Astrocyte of the cerebellum (primary cell): ENCODE data around the gene CEP135.

Experiments used
- DNase-seq: peaks from one replicate; pipeline ENCODE4 v3.0.0-alpha.2; 2011; ENCODE audit warnings: low read depth
- H3K4me3 ChIP-seq: 2 replicates; pipeline ENCODE4 v1.5.1; 2011; ENCODE audit warnings: mild to moderate bottlenecking, low read depth, low read length, moderate library complexity
- CTCF ChIP-seq: IDR thresholded peaks from 2 replicates; pipeline ENCODE4 v1.5.1; 2012; ENCODE audit warnings: low read length, low read depth, moderate library complexity, mild to moderate bottlenecking; ENCODE audit errors: missing control alignments
- in situ Hi-C: cut with HindIII; loops from 2 replicates; pipeline ENCODE4 v1.10.0; 2017; ENCODE audit warnings: low sequenced_read_pairs

The CEP135 gene

DNA sequence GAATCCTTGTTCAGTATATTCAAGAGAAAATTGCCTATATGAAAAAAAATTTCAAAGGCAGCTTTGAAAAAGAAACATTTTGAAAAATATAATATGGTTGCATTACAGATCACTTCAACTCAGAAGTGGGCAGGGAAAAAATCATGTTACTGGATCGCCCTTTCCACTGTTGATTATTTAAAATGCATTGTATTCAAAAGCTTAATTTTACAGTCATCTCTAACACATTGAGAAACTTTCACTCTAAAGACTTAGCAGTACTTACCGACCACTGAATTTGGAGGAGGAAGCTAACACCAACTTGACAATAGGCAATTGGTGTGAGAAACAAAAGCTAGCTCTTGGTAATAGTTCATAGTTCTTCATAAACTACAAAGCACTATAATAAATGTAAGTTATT, 101.9 kb downstream of the CEP135 start:
- TF ChIP-seq CTCF = no peak
- DNase-seq = no peak
- in situ Hi-C loops = no loop called here
- no peak overlapping the region for H3K4me3 ChIP-seq

DNA sequence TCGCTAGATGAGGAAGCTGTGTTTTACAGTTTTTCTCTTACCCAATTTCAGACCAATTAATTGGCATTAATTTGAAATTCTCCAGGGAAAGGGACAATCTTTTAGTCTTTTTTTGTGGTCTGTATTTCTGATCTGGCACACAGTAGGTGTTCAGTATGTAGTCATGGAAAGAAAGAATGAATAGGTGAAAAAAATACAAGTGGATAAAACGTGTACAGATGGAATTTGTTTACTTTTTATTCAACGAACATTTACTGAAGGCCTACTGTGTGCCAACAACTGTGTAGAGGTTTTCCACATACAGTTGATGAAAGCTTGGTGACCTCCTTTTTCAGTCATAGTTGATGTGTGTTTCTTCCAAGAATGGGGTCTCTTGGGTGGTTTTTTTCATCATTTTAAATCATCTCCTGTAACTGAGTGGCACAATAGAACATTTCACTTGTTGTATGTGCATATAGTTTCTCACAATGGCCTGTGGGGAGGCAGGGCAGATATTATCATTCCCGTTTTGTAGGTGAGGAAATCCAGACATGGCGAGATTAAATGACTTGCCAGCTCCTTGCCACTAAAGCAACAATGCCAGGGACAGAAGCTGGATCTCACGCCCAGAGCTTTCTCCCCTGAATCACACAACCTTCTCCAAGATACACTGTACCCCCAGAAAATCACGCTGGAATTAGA, 102.4 kb downstream of the CEP135 start:
- in situ Hi-C loops = no loop called here
- TF ChIP-seq CTCF = no peak
- no peak overlapping the region for H3K4me3 ChIP-seq
- DNase-seq = no peak

DNA sequence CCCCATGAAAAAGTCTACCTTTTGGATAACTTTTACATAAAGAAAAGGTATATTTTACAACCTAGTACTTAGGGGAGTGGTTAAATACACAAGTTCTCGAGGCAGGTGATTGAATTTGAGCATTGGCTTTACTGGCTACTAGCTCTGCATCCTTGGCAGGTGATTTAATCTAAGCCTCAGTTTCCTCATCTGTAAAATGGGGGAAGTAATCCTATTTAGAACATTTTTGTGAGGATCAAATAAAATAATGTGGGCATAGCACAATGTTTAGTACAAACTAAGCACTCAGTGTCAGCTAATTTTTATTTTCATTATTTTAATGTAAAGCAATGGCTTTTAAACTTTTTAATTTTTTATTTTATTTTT, 102.9 kb downstream of the CEP135 start:
- no peak for TF ChIP-seq CTCF
- in situ Hi-C loops = no loop called here

DNA sequence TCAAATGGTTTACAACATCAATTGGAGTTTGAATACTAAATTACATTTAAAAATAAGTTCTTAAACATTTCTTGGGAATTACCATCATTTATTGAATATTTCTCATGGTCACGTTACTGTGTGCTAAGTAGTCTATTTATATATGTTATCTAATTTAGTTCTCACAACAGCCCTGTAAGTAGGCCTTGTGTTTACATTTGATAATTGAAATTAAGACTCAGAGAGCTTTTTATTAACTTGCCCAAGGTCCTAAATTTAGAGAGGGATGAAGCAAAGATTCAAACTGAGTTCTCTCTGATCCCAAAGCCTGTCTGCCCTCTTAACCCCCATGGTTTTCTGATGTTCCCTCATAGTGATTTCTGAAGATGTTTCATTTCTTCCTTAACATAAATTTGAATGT, 103.7 kb downstream of the CEP135 start:
- TF ChIP-seq CTCF = no peak
- H3K4me3 ChIP-seq = no peak overlapping the region
- in situ Hi-C loops = no loop called here
- DNase-seq = no peak

More for the DNA sequence above, 102.9 kb downstream of the CEP135 start:
- no peak overlapping the region for H3K4me3 ChIP-seq
- DNase-seq = no peak

- in situ Hi-C loops = no loop called here
- no peak overlapping the region for H3K4me3 ChIP-seq
- no peak for DNase-seq
- TF ChIP-seq CTCF = no peak
Observed at GRCh38 chr4:56052966-56053365, 104.2 kb downstream of the CEP135 start.

- in situ Hi-C loops = no loop called here
- DNase-seq = no peak
- H3K4me3 ChIP-seq = no peak overlapping the region
- no peak for TF ChIP-seq CTCF
Observed at GRCh38 chr4:56055027-56055977, 106.6 kb downstream of the CEP135 start.
